Activated naive CD4-positive, alpha-beta T cell treated with anti-CD3 and anti-CD28 coated beads, Interleukin-2, amount 50 U/mL, for 72 hours (primary cell): Measurements from ENCODE around the gene AGAP1. TPM values are rescaled to one million over a fixed set of nuclear protein-coding genes. Genes with fewer than 3 reads are reported as not detected.

Source experiments
- ATAC-seq, 2 donors: fragments of 150-1000 bp; cut with Tn5 transposase; 2 replicates each; pipeline ENCODE4 v1.10.0; 2021; ENCODE audit warnings: mild to moderate bottlenecking in 2 of 2, moderate library complexity in 2 of 2
- DNase-seq, 2 donors: peaks; one replicate each; pipeline ENCODE4 v3.0.0; 2021 to 2022; ENCODE audit warnings: low spot score in 2 of 2
- H3K27ac Mint-ChIP-seq, 2 donors: one replicate each; pipeline ENCODE4 v1.8.0; 2022; ENCODE audit warnings: mild to moderate bottlenecking in 2 of 2, mixed read lengths in 2 of 2
- H3K36me3 Mint-ChIP-seq, 2 donors: one replicate each; pipeline ENCODE4 v1.8.0; 2022; ENCODE audit warnings: mixed read lengths in 2 of 2
- H3K9me3 Mint-ChIP-seq, 2 donors: one replicate each; pipeline ENCODE4 v1.8.0; 2022; ENCODE audit warnings: mixed read lengths in 2 of 2
- total RNA-seq, 2 donors: library from RNA; stranded (reverse); gene quantifications; one replicate each; pipeline ENCODE4 v1.2.3, GENCODE V29; 2022

Gene AGAP1
- total RNA-seq, 2 donors from 2014 or later, result 0.48 to 7.2 TPM

DNA sequence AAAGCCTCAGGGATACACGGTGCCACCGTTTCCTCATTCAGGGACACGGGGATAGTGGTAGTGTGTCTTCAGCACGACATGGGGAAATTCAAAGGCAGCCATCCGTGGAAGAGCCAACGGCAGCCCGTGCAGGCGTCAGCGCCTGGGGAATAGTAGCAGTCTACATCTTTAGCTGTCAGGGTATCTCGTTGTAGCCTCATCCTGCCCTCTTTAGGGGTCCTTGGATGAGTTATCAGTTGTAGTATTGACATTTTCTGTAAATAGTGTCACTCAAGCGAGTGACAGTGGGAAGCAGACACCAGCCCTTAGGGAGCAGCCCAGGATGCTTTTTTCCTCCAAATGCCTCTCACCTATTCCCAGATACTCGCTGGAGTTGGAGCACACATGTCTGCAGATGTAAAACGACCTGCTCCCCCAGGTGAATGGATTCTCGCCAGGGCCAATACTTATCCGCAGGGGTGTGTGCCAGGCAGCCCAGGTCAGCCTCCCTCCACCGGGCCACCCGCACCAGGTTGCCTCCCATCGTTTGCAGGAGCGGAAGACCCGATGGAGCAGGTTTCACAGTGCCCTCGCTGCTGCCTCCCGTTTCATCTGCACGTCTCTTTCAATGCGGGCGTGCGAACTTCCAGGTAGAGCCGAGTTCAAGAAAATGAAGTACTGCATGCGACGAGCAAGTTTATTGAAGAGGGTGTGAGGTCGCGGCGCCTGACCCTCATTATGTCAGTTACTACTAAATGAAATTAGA is 41.0 kb downstream of the AGAP1 start:
- H3K27ac Mint-ChIP-seq, result no peak overlapping the region
- ATAC-seq (no peak), DNase-seq (no peak)
- no peaks in the 10 kb centered on the region for H3K9me3 Mint-ChIP-seq
- H3K36me3 Mint-ChIP-seq, result no peaks in the 10 kb centered on the region

- Mint-ChIP-seq H3K9me3 (no peaks in the 10 kb centered on the region), H3K36me3 (no peaks in the 10 kb centered on the region), H3K27ac (no peak overlapping the region)
- DNase-seq, result no peak
- no peak for ATAC-seq
Measured at GRCh38 chr2:235535423-235536130, 41.7 kb downstream of the AGAP1 start.

DNA sequence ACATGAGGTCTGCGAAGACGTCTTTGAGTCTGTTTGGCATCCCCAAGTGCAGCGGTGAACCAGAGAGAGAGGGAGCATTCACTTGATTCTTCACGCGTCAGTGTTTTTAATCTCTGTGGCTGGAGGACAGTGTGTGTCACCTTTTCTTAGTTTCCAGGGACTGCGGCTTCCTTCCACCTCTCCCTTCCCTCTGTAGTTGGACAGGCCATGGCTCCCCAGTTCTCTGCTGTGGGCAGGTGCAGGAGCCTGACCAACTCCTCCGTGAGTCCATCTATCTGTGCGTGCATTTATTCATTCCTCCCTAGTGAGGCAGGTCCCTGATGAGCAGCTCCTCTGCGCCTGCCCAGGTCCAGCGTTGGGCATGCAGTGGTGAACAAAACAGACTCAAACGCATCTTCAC is 42.9 kb downstream of the AGAP1 start:
- no peak for ATAC-seq
- no peak for DNase-seq
- no peaks in the 10 kb centered on the region for H3K36me3 Mint-ChIP-seq
- no peak overlapping the region for H3K27ac Mint-ChIP-seq
- H3K9me3 Mint-ChIP-seq, result no peaks in the 10 kb centered on the region

DNA sequence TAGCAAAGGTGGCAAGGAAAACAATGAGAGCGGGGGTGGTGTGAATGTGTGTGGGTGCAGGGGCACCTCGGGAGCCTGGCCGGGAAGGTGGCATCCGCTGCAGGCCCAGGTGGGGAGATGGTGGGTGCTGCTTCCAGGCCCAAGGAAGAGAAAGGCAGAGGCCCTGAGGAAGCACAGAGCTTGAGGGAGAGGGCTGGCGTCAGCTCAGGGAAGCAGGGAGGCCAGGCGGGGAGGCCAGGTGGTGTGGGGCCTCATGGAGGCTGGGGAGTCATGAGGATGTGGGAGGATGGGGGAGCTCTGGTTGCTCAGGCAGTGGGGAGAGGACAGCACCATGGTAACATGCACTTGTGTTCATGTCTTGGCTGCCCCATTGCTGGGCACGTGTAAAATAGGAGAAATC is 43.3 kb downstream of the AGAP1 start:
- ATAC-seq (no peak), DNase-seq (no peak)
- H3K9me3 Mint-ChIP-seq, result no peaks in the 10 kb centered on the region

GRCh38 chr2:235537587-235537986 is 43.7 kb downstream of the AGAP1 start:
- Mint-ChIP-seq H3K9me3 (no peaks in the 10 kb centered on the region), H3K36me3 (no peaks in the 10 kb centered on the region), H3K27ac (no peak overlapping the region)
- no peak for ATAC-seq
- DNase-seq, result no peak

More for the DNA sequence above, 43.3 kb downstream of the AGAP1 start:
- Mint-ChIP-seq H3K36me3 (no peaks in the 10 kb centered on the region), H3K27ac (no peak overlapping the region)

DNA sequence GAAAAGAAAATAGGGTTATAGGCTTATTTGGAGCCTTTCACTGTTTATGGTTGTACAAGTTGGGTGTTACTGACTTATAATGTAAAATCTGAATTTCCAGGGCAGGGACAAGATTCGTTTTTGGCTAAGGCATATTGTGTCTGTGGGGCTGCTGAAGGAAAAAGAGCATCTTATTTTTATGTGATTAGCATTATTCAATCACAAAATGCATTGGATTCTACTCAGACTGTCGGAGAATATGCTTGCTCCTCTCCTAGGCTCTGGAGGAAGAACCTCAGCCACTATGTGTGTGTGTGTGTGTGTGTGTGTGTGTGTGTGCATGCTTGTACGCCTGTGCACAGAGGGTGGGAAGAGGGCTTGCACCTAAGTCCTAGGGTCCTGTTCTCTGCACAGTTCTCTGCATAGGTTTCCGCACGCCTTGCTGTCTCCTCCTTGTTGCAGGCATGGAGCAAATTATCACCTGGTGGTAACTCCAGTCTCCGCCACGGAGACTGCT is 44.3 kb downstream of the AGAP1 start:
- H3K36me3 Mint-ChIP-seq, result no peaks in the 10 kb centered on the region
- ATAC-seq (no peak), DNase-seq (no peak)
- no peaks in the 10 kb centered on the region for H3K9me3 Mint-ChIP-seq
- H3K27ac Mint-ChIP-seq, result no peak overlapping the region

GRCh38 chr2:235538981-235539380 is 45.1 kb downstream of the AGAP1 start:
- DNase-seq (no peak), ATAC-seq (no peak)
- Mint-ChIP-seq H3K9me3 (no peaks in the 10 kb centered on the region), H3K27ac (no peak overlapping the region), H3K36me3 (no peaks in the 10 kb centered on the region)

- H3K27ac Mint-ChIP-seq, result no peak overlapping the region
- no peaks in the 10 kb centered on the region for H3K36me3 Mint-ChIP-seq
- DNase-seq, result no peak
- no peaks in the 10 kb centered on the region for H3K9me3 Mint-ChIP-seq
- ATAC-seq, result no peak
Measured at GRCh38 chr2:235539773-235540172, 45.9 kb downstream of the AGAP1 start.

GRCh38 chr2:235541016-235541415 is 47.2 kb downstream of the AGAP1 start:
- Mint-ChIP-seq H3K36me3 (no peaks in the 10 kb centered on the region), H3K27ac (no peak overlapping the region), H3K9me3 (no peaks in the 10 kb centered on the region)
- ATAC-seq, result no peak
- no peak for DNase-seq

DNA sequence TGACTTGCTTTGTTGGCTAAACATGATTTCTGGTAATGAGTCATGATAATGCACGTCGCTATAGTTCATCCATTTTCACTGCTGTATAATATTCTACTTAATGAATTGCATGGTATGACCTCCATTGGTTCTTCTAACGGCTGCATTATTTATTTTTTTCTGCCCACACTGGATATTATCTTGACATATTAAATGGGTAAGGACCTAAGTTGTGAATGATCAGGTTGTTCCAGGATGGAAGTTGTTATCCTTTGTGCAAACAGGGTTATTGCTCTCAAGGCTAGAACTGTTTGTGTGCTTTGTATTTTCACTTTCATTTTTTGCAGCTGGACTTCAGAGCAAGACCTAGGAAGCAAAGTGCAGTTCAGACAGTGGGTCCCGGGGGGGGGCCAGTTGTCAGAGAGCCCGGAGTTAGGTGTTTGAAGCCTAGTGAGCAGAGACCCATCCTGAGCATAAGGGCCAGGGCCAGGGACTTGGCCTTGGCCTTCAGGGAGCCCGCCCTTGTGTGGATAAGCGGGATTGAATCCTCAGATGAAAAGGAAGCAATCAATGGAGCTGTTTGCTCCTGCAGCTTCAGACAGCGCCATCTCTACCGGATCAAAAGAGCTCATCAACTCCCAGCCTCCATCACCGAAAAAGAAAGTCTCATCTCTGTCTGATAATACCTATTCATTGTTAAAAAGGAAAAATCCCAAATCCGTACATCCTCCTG is 48.2 kb downstream of the AGAP1 start:
- Mint-ChIP-seq H3K27ac (no peak overlapping the region), H3K9me3 (no peaks in the 10 kb centered on the region), H3K36me3 (no peaks in the 10 kb centered on the region)
- no peak for DNase-seq
- no peak for ATAC-seq

- no peaks in the 10 kb centered on the region for H3K36me3 Mint-ChIP-seq
- H3K9me3 Mint-ChIP-seq, result no peaks in the 10 kb centered on the region
- no peak for ATAC-seq
- no peak for DNase-seq
- no peak overlapping the region for H3K27ac Mint-ChIP-seq
Measured at GRCh38 chr2:235542733-235543127, 48.9 kb downstream of the AGAP1 start.

- no peak overlapping the region for H3K27ac Mint-ChIP-seq
- H3K9me3 Mint-ChIP-seq, result no peaks in the 10 kb centered on the region
- DNase-seq (no peak), ATAC-seq (no peak)
- no peaks in the 10 kb centered on the region for H3K36me3 Mint-ChIP-seq
Measured at GRCh38 chr2:235543128-235543750, 49.4 kb downstream of the AGAP1 start.

DNA sequence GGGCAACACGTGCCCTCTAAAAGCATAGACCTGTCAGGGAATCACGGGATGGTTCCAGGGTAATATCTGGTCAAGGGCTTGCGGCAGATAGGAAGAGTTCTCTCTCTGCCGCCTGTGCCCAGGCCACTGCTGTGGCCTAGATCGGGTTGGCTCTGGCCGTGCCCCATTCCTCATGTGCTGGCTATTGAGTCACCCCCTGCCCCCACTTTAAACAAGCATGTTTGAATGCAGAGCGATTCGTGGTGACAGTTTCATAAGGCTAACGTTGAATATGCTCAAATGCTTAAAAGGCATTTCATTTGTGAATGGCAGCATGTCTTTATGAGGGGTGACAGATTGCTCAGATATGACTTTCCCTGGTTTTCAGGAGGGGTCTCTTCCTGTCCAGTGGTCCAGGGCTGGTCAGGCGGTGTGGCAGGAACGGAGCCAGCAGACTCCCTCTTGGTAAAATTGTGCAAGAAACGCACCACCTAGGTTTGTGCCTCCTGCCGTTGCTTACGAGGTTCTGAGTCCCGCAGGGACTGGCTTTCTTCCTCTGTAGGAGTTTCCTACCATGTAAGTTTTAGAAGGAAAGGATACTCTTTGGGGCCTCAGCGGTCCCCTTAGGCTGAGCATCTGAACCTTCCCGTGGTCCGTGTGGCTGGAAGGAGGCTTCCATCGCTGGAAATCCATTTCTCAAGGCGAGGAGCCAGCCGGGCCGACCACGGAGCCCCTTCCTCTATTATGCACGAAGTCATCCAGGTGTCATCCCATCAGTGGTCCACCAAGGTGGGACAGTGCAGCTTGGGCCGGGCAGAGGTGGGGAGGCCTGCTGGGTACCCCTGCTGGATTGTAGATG is 50.2 kb downstream of the AGAP1 start:
- no peaks in the 10 kb centered on the region for H3K36me3 Mint-ChIP-seq
- no peaks in the 10 kb centered on the region for H3K9me3 Mint-ChIP-seq
- no peak for ATAC-seq

GRCh38 chr2:235544689-235544969 is 50.8 kb downstream of the AGAP1 start:
- DNase-seq (no peak), ATAC-seq (no peak)
- no peaks in the 10 kb centered on the region for H3K9me3 Mint-ChIP-seq
- no peak overlapping the region for H3K27ac Mint-ChIP-seq
- H3K36me3 Mint-ChIP-seq, result no peaks in the 10 kb centered on the region

More for the DNA sequence above, 50.2 kb downstream of the AGAP1 start:
- no peak overlapping the region for H3K27ac Mint-ChIP-seq
- DNase-seq, result no peak

GRCh38 chr2:235545339-235546150 is 51.7 kb downstream of the AGAP1 start:
- Mint-ChIP-seq H3K36me3 (no peaks in the 10 kb centered on the region), H3K9me3 (no peaks in the 10 kb centered on the region), H3K27ac (no peak overlapping the region)
- ATAC-seq, result no peak
- no peak for DNase-seq

GRCh38 chr2:235546151-235546435 is 52.2 kb downstream of the AGAP1 start:
- DNase-seq (no peak), ATAC-seq (no peak)
- no peaks in the 10 kb centered on the region for H3K9me3 Mint-ChIP-seq
- no peaks in the 10 kb centered on the region for H3K36me3 Mint-ChIP-seq
- H3K27ac Mint-ChIP-seq, result no peak overlapping the region
